ENCODE measurements around the gene GBX1. TPM values are rescaled to one million over a fixed set of nuclear protein-coding genes. Genes with fewer than 3 reads are reported as not detected.

Gene GBX1
- total RNA-seq, 4 donors from 2014 or later, result not detected

DNA sequence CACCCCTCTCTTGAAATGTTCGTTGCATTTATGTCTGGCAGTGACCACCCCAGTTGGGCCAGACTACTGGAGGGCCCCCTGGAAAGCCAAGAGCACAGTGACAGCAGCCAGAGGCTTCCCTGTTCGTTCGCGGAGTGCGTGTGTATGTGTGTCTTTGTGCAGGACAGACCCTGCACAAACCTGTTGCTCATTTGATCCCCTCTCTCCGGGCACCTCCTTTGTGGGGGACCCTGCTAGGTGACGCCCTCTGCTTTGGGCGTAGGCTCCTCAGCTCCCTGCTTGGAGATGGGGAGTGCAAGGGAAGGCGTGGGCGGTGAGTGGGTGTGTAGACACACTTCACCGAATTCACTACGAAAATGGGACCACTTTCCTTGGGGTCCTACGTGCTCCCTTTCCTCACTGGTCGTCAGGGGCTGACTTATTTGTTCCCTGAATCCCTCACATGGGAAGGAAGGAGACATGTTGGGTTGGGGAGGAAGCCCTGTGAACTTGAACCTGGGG is 42.5 kb downstream of the GBX1 start:
- Histone ChIP-seq H3K9me3 (no peaks in the 10 kb centered on the region), H3K36me3 (peaks cover 78% of the 10 kb centered on the region), H3K27ac (no peak overlapping the region), H3K4me1 (peaks cover 31% of the 10 kb centered on the region), H3K4me3 (peak overlapping the region; percentile 47), H3K27me3 (no peaks in the 10 kb centered on the region)
- no peak for DNase-seq (ENCODE audit: low spot score in 2 of 2)
- TF ChIP-seq POLR2AphosphoS5 (IDR thresholded peaks at IDR 0.05) (no peak), EP300 (IDR thresholded peaks at IDR 0.05) (no peak), POLR2A (IDR thresholded peaks at IDR 0.05) (no peak)
- WGBS, result 70% methylated on average over 14 of the region's 14 CpGs

DNA sequence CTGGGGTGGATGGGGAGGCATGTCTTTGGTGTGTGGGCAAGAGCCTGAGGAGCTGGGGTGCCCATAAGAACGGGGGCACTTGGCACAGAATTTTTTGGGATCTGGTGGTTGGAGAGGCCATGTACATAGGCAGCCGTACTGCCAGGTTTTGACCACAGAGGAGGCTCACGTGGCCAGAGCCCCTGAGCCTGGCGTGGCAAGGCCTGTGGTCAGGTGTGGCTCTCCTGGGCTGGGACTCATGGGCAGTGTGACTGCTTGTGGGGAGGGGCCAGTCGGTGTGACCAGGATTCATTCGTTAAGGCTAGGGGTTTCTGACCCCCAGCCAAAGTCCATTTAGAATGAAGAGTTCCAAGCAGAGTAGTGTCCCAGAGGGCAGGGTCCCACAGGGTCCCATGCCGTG is 43.0 kb downstream of the GBX1 start:
- no peaks in the 10 kb centered on the region for H3K9me3 ChIP-seq
- TF ChIP-seq CTCF (IDR thresholded peaks at IDR 0.05), result no peak
- no peak for TF ChIP-seq EP300 (IDR thresholded peaks at IDR 0.05)
- TF ChIP-seq POLR2A (IDR thresholded peaks at IDR 0.05), result no peak
- TF ChIP-seq POLR2AphosphoS5 (IDR thresholded peaks at IDR 0.05), result no peak
- no peak for DNase-seq (ENCODE audit: low spot score in 2 of 2)
- H3K27me3 ChIP-seq, result no peaks in the 10 kb centered on the region
- peaks cover 31% of the 10 kb centered on the region for H3K4me1 ChIP-seq
- no peak overlapping the region for H3K4me3 ChIP-seq
- peaks cover 78% of the 10 kb centered on the region for H3K36me3 ChIP-seq
- H3K27ac ChIP-seq, result no peak overlapping the region
- 83% methylated on average over 7 of the region's 7 CpGs for WGBS

GRCh38 chr7:151123822-151124464 is 43.6 kb downstream of the GBX1 start:
- DNase-seq (ENCODE audit: low spot score in 2 of 2), result peak; percentile 87 to 90
- Histone ChIP-seq H3K9me3 (no peaks in the 10 kb centered on the region), H3K4me3 (no peak overlapping the region), H3K4me1 (peaks cover 31% of the 10 kb centered on the region), H3K27ac (no peak overlapping the region), H3K36me3 (peaks cover 78% of the 10 kb centered on the region), H3K27me3 (no peaks in the 10 kb centered on the region)
- TF ChIP-seq CTCF (IDR thresholded peaks at IDR 0.05) (peak; percentile 88 to 96), POLR2AphosphoS5 (IDR thresholded peaks at IDR 0.05) (no peak)
- WGBS, result 61% methylated on average over 17 of the region's 24 CpGs

- 89% methylated on average over 50 of the region's 50 CpGs for WGBS
- Histone ChIP-seq H3K4me1 (peaks cover 32% of the 10 kb centered on the region), H3K27ac (no peak overlapping the region), H3K4me3 (no peak overlapping the region), H3K9me3 (no peaks in the 10 kb centered on the region), H3K27me3 (no peaks in the 10 kb centered on the region), H3K36me3 (peaks cover 78% of the 10 kb centered on the region)
- TF ChIP-seq POLR2AphosphoS5 (IDR thresholded peaks at IDR 0.05) (no peak), CTCF (IDR thresholded peaks at IDR 0.05) (no peak), EP300 (IDR thresholded peaks at IDR 0.05) (no peak), POLR2A (IDR thresholded peaks at IDR 0.05) (no peak)
- no peak for DNase-seq (ENCODE audit: low spot score in 2 of 2)
Measured at GRCh38 chr7:151123158-151123821, 44.2 kb downstream of the GBX1 start.

GRCh38 chr7:151122796-151123157 is 44.7 kb downstream of the GBX1 start:
- Histone ChIP-seq H3K4me1 (peaks cover 37% of the 10 kb centered on the region), H3K4me3 (no peak overlapping the region), H3K27me3 (no peaks in the 10 kb centered on the region), H3K36me3 (peaks cover 78% of the 10 kb centered on the region), H3K9me3 (no peaks in the 10 kb centered on the region), H3K27ac (no peak overlapping the region)
- 94% methylated on average over 25 of the region's 29 CpGs for WGBS
- DNase-seq (ENCODE audit: low spot score in 2 of 2), result no peak
- TF ChIP-seq CTCF (IDR thresholded peaks at IDR 0.05), result no peak
- no peak for TF ChIP-seq POLR2AphosphoS5 (IDR thresholded peaks at IDR 0.05)
- TF ChIP-seq POLR2A (IDR thresholded peaks at IDR 0.05), result no peak
- TF ChIP-seq EP300 (IDR thresholded peaks at IDR 0.05), result no peak

All from suprapubic skin (tissue), 4 donors.